Measurements from ENCODE around the gene LDLRAD4. TPM values are rescaled to one million over a fixed set of nuclear protein-coding genes. Genes with fewer than 3 reads are reported as not detected.

Gene LDLRAD4
- total RNA-seq, 1 donor from 2014 or later: 1.4 TPM

DNA sequence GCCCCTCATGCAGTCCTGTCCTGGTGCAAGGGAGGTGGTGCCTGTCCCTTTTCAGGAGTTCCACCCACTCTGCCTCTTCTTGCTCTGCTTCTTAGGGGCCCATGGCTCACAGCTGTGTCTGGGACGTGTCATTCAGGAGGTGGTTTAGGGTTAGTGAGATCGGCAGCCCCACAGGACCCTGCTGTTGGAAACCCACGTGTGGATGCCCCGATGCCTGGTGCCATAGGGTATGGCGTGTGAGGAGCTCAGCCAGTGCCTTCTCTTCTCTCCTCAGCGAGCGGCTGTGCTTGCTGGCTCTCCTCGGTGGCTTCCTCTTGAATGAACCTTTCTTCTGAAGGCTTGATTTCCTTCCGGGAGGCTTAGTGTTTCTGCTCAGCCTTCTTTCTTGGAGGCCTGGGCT, 55.2 kb downstream of the LDLRAD4 start:
- H3K4me3 Mint-ChIP-seq: no peak overlapping the region
- H3K27ac Mint-ChIP-seq (ENCODE audit: unreplicated experiment): no peak overlapping the region
- no peaks in the 10 kb centered on the region for H3K36me3 Mint-ChIP-seq (ENCODE audit: low read depth)

DNA sequence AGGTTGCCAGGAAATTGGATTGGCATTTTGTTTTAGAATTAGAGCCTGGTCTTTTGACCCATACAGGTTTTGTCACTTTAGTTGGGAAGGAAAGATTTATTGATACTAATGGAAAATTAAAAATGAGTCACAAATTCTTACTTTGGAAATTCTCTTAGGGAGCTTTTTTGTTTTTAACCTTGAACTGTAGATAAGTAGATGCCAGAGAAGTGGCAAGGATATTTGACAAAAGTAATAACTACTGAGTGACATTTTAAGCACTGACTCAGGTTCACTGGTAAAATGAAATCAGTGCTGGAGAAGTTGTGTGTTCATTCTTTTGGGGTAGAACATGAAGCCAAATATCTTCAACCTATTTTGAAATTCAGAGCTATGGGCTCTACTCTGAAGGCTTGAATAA, 56.5 kb downstream of the LDLRAD4 start:
- Mint-ChIP-seq H3K36me3 (ENCODE audit: low read depth) (no peaks in the 10 kb centered on the region), H3K27ac (ENCODE audit: unreplicated experiment) (no peak overlapping the region), H3K27me3 (ENCODE audit: low read depth) (no peaks in the 10 kb centered on the region), H3K9me3 (no peaks in the 10 kb centered on the region), H3K4me1 (peaks cover 13% of the 10 kb centered on the region), H3K4me3 (no peak overlapping the region)
- DNase-seq (ENCODE audit: low read depth, low spot score): no peak
- TF ChIP-seq, protein P1, sequence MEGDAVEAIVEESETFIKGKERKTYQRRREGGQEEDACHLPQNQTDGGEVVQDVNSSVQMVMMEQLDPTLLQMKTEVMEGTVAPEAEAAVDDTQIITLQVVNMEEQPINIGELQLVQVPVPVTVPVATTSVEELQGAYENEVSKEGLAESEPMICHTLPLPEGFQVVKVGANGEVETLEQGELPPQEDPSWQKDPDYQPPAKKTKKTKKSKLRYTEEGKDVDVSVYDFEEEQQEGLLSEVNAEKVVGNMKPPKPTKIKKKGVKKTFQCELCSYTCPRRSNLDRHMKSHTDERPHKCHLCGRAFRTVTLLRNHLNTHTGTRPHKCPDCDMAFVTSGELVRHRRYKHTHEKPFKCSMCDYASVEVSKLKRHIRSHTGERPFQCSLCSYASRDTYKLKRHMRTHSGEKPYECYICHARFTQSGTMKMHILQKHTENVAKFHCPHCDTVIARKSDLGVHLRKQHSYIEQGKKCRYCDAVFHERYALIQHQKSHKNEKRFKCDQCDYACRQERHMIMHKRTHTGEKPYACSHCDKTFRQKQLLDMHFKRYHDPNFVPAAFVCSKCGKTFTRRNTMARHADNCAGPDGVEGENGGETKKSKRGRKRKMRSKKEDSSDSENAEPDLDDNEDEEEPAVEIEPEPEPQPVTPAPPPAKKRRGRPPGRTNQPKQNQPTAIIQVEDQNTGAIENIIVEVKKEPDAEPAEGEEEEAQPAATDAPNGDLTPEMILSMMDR (conservative IDR thresholded peaks at IDR 0.05): no peak

More for the DNA sequence above, 55.2 kb downstream of the LDLRAD4 start:
- Mint-ChIP-seq H3K27me3 (ENCODE audit: low read depth) (no peaks in the 10 kb centered on the region), H3K9me3 (no peaks in the 10 kb centered on the region), H3K4me1 (peaks cover 15% of the 10 kb centered on the region)
- DNase-seq (ENCODE audit: low read depth, low spot score): no peak
- TF ChIP-seq, protein P1 (conservative IDR thresholded peaks at IDR 0.05): no peak

DNA sequence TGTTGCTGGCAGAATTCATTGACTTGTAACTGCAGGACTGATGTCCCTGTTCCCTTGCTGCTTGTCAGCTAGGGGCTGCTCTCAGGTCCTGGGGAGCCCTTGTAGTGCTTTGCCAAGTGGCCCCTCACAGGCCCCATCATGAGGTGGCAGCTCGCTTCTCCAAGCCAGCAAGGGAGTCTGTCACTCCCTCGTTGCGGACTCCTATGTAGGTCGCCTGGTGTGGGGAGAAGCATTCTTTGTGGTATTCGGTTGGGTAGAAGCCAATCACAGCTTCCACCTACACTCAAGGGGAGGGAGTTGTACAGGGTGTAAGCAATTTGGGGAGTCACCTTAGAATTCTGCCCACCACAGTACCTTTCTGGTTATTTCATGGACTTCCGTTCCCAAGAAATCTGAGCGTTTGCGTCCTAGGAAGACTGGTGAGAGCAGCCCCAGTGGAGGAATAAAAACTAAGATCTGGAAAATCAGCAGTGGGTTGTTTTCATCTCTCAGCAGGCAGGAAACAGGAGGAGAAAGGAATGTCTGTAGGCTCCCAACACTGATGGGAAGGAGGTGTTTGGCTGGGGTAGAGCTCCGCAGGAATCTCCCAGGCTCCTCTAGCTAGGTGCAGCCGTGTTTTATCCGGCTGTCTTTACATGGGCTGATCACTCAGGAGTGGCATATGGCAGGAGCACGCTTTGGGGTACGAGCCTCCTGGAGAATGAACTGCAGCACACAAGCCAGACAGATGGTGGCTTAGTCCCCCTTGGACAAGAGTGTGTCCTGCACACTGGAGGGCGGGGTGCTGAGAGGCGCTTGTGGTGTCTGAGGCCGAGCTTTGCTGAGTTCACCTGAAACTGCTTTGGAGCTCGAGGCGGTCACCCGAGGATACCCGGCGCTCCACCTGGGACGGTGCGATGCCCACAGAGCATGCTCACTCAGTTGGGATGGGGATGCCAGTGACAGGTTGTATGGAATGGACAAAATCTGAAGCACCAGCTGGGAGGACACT, 58.3 kb downstream of the LDLRAD4 start:
- TF ChIP-seq, protein P1 (conservative IDR thresholded peaks at IDR 0.05): no peak
- Mint-ChIP-seq H3K9me3 (no peaks in the 10 kb centered on the region), H3K27ac (ENCODE audit: unreplicated experiment) (no peak overlapping the region), H3K27me3 (ENCODE audit: low read depth) (no peaks in the 10 kb centered on the region), H3K36me3 (ENCODE audit: low read depth) (peaks cover 1% of the 10 kb centered on the region), H3K4me1 (peaks cover 23% of the 10 kb centered on the region), H3K4me3 (no peak overlapping the region)
- DNase-seq (ENCODE audit: low read depth, low spot score): no peak

DNA sequence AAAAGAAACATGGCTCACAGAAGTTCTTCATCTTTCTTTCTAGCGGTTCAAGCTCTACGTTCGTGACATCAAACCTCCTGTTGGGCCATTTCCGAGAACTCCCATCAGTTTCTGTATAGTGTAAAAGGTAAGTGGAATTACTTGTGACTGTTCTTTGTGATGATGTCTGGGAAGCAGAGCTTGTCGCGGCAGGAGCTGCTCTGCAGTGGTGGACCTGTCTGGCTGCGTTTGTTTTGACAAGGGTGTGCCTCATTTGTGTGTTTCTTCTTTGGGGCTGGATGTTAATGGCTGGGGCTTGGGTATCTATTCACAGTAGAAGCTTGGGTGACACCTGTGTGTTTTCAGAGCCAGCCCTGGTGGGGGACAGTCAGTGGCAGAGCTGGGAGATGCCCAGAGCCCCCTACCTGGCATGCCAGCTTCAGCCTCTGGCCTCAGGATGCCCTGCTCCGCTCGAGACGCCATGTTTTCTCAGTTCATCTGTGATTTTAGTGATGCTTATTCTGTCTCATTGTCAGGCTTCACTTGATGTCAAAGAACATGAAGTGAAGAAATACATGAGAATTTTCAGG, 59.6 kb downstream of the LDLRAD4 start:
- TF ChIP-seq, protein P1 (conservative IDR thresholded peaks at IDR 0.05): no peak
- no peak overlapping the region for H3K4me3 Mint-ChIP-seq
- H3K4me1 Mint-ChIP-seq: peaks cover 23% of the 10 kb centered on the region
- no peaks in the 10 kb centered on the region for H3K27me3 Mint-ChIP-seq (ENCODE audit: low read depth)
- peaks cover 5% of the 10 kb centered on the region for H3K36me3 Mint-ChIP-seq (ENCODE audit: low read depth)
- DNase-seq (ENCODE audit: low read depth, low spot score): no peak
- no peak overlapping the region for H3K27ac Mint-ChIP-seq (ENCODE audit: unreplicated experiment)
- H3K9me3 Mint-ChIP-seq: peaks cover 3% of the 10 kb centered on the region

DNA sequence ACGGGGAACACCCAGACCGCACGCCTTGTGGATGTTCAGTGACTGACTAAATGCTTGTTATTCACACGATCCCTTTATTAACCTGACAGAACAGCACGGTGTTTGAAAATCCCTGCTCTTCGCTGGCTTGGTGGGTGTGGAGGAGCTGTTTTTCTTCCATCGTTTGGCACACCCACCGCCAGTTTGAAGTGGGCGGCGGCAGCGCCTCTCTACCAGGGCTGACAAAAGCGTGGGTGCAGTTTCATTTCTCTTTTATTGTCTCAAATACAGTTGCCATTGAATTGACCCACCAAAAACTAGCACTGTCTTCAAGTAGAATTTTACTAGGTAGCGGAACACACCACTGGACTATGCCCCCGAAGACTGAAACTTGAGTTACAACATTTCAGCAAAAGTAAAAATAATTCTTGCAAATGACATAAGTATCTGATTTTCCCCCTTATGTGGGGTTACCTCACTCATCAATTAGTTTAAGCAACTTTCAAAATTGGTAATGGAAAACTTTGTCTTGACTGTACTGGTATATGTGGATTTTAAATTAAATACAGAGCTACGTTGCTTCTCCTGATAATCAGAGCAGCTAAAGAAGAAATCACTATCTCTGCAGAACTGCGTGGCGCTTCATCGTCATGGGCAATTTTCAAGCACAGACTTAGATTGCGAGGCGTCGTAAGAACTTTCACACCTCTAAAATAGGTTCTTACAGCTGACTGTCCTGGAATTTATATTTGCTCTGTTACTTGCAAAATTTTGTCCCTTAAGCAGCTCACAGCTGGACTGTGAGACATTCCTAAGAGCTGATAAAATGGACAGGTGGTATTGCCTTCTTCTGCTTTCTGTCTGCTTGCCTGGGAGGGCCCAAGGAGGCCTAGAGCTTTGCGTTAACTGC, 60.9 kb downstream of the LDLRAD4 start:
- H3K4me3 Mint-ChIP-seq: no peak overlapping the region
- no peaks in the 10 kb centered on the region for H3K27me3 Mint-ChIP-seq (ENCODE audit: low read depth)
- no peak overlapping the region for H3K27ac Mint-ChIP-seq (ENCODE audit: unreplicated experiment)
- no peak for DNase-seq (ENCODE audit: low read depth, low spot score)
- peaks cover 5% of the 10 kb centered on the region for H3K36me3 Mint-ChIP-seq (ENCODE audit: low read depth)
- TF ChIP-seq, protein P1 (conservative IDR thresholded peaks at IDR 0.05): no peak
- peaks cover 20% of the 10 kb centered on the region for H3K4me1 Mint-ChIP-seq
- H3K9me3 Mint-ChIP-seq: peaks cover 3% of the 10 kb centered on the region

Measured in neural crest cell (in vitro differentiated cells).